ENCODE measurements around the gene PPP1R15A. TPM values are rescaled to one million over a fixed set of nuclear protein-coding genes. Genes with fewer than 3 reads are reported as not detected.
A peak's percentile ranks its signal among the peaks of the same experiment; 100 is the strongest.

The PPP1R15A gene
- total and polyA plus RNA-seq, 4 donors: 5.6 to 52.5 (median 11.3) TPM

- TF ChIP-seq RAD21 (IDR thresholded peaks at IDR 0.05) (peak; percentile 96 to 97), JUND (IDR thresholded peaks at IDR 0.05) (no peak)
Observed at GRCh38 chr19:48835734-48836088, 36.5 kb upstream of the PPP1R15A start (continued).

GRCh38 chr19:48836089-48837017 is 35.9 kb upstream of the PPP1R15A start, which contains the start of gene HSD17B14:
Gene HSD17B14 (minus strand): TSS chr19:48836491. CDS start chr19:48836411, 80 bp downstream.
- H3K27me3 ChIP-seq (ENCODE audit: control insufficient read depth in 4 of 4, insufficient read depth in 4 of 4, low read length in 3 of 4): no peaks in the 10 kb centered on the region
- TF ChIP-seq FOXA2 (IDR thresholded peaks at IDR 0.05) (no peak), REST (IDR thresholded peaks at IDR 0.05) (no peak), HNF4A (conservative IDR thresholded peaks at IDR 0.05) (peak in 1 of 2 donors; percentile 3), RAD21 (IDR thresholded peaks at IDR 0.05) (peak; percentile 3 to 4), SP1 (IDR thresholded peaks at IDR 0.05) (peak; percentile 12)
- peaks cover 2 to 8% (median 4%) of the 10 kb centered on the region in 4 donors for H3K36me3 ChIP-seq (ENCODE audit: control insufficient read depth in 4 of 4, insufficient read depth in 3 of 4, low read depth in 1 of 4, low read length in 3 of 4)
- peaks cover 5 to 25% (median 15%) of the 10 kb centered on the region in 4 donors for H3K4me1 ChIP-seq (ENCODE audit: control insufficient read depth in 4 of 4, insufficient read depth in 4 of 4, low read length in 3 of 4)
- DNase-seq (ENCODE audit: low spot score): peak; percentile 57
- peak within 1 kb of the TSS; percentile 35 to 51 (median 47) for H3K4me3 ChIP-seq (ENCODE audit: low read depth in 1 of 3, low read length in 3 of 3)
- WGBS: 6% methylated on average over 35 of the region's 35 CpGs
- H3K9ac ChIP-seq (ENCODE audit: low read depth in 1 of 2, low read length in 2 of 2): peak within 1 kb of the TSS; percentile 43 to 65
- peak within 1 kb of the TSS; percentile 87 to 88 for H3K27ac ChIP-seq (ENCODE audit: low read depth in 1 of 2, low read length in 2 of 2)
- no peaks in the 10 kb centered on the region for H3K9me3 ChIP-seq (ENCODE audit: control insufficient read depth in 4 of 4, low read length in 3 of 4)

- Histone ChIP-seq H3K9ac (ENCODE audit: low read depth in 1 of 2, low read length in 2 of 2) (no peak overlapping the region), H3K36me3 (ENCODE audit: control insufficient read depth in 4 of 4, insufficient read depth in 3 of 4, low read depth in 1 of 4, low read length in 3 of 4) (peaks cover 2 to 8% (median 5%) of the 10 kb centered on the region in 4 donors), H3K27ac (ENCODE audit: low read depth in 1 of 2, low read length in 2 of 2) (peak overlapping the region; percentile 87 to 88), H3K4me1 (ENCODE audit: control insufficient read depth in 4 of 4, insufficient read depth in 4 of 4, low read length in 3 of 4) (peaks cover 5 to 25% (median 15%) of the 10 kb centered on the region in 4 donors), H3K27me3 (ENCODE audit: control insufficient read depth in 4 of 4, insufficient read depth in 4 of 4, low read length in 3 of 4) (no peaks in the 10 kb centered on the region), H3K4me3 (ENCODE audit: low read depth in 1 of 3, low read length in 3 of 3) (no peak overlapping the region), H3K9me3 (ENCODE audit: control insufficient read depth in 4 of 4, low read length in 3 of 4) (no peaks in the 10 kb centered on the region)
- DNase-seq (ENCODE audit: low spot score): peak; percentile 83
- peak; percentile 39 to 48 for TF ChIP-seq HNF4A (conservative IDR thresholded peaks at IDR 0.05)
- peak; percentile 40 for TF ChIP-seq YY1 (IDR thresholded peaks at IDR 0.05)
- no peak for TF ChIP-seq ATF3 (IDR thresholded peaks at IDR 0.05)
- peak; percentile 45 for TF ChIP-seq SP1 (IDR thresholded peaks at IDR 0.05)
- TF ChIP-seq RXRA (IDR thresholded peaks at IDR 0.05): peak in 1 of 2 donors; percentile 25
- no peak for TF ChIP-seq EGR1 (IDR thresholded peaks at IDR 0.05; ENCODE audit: low read depth in 2 of 2)
- WGBS: 11% methylated on average over 29 of the region's 29 CpGs
Observed at GRCh38 chr19:48837051-48837524, 35.1 kb upstream of the PPP1R15A start.

Measured in liver (tissue), 9 donors.